CD14-positive monocyte (primary cell): ENCODE results near the gene ELANE. TPM values are rescaled to one million over a fixed set of nuclear protein-coding genes. Genes with fewer than 3 reads are reported as not detected.

ENCODE experiments used
- DNase-seq, 3 donors: peaks; one replicate each; pipeline ENCODE4 v3.0.0-alpha.2; 2011 to 2022
- H2AFZ ChIP-seq: 2 replicates; pipeline ENCODE4 v1.6.0; 2012; ENCODE audit warnings: mild to moderate bottlenecking, low read depth, low read length, inconsistent platforms; ENCODE audit not compliant: insufficient read depth, poor library complexity, severe bottlenecking
- H3K27ac ChIP-seq, 2 donors: 1 replicate in 1 of 2; 2 replicates in 1 of 2; pipeline ENCODE4 v1.5.1; 2012 to 2013; ENCODE audit warnings: low read length in 2 of 2, control low read depth in 1 of 2, inconsistent platforms in 1 of 2, low read depth in 1 of 2, mild to moderate bottlenecking in 1 of 2
- H3K27me3 ChIP-seq, 2 donors: one replicate each; pipeline versions ENCODE4 v1.6.0 to v1.6.1; 2011 to 2013; ENCODE audit warnings: low read length in 2 of 2; ENCODE audit not compliant: control insufficient read depth in 2 of 2, insufficient read depth in 2 of 2
- H3K36me3 ChIP-seq, 2 donors: replicated peaks in 1 of 2; 1 replicate in 1 of 2; 2 replicates in 1 of 2; pipeline versions ENCODE4 v1.5.1 to v1.6.1; 2012 to 2013; ENCODE audit warnings: low read length in 2 of 2, control low read depth in 1 of 2, inconsistent platforms in 1 of 2, mild to moderate bottlenecking in 1 of 2; ENCODE audit not compliant: insufficient read depth in 2 of 2, control insufficient read depth in 1 of 2
- H3K4me1 ChIP-seq, 2 donors: 1 replicate in 1 of 2; 2 replicates in 1 of 2; pipeline versions ENCODE4 v1.5.1 to v1.6.1; 2012 to 2013; ENCODE audit warnings: low read length in 2 of 2, control low read depth in 1 of 2, inconsistent platforms in 1 of 2, mild to moderate bottlenecking in 1 of 2, moderate library complexity in 1 of 2; ENCODE audit not compliant: insufficient read depth in 2 of 2, control insufficient read depth in 1 of 2
- H3K4me2 ChIP-seq: replicated peaks from 2 replicates; pipeline ENCODE3; 2012; ENCODE audit warnings: low read length, moderate library complexity, mild to moderate bottlenecking; ENCODE audit not compliant: poor library complexity, severe bottlenecking; ENCODE audit errors: extremely low read depth
- H3K4me3 ChIP-seq, 3 experiments: fragments of 200-600 bp in 1 of 3; sonication (generic) in 1 of 3; replicated peaks in 1 of 3; 1 replicate in 2 of 3; 2 replicates in 1 of 3; pipeline ENCODE4 v1.5.1; 2011 to 2013; ENCODE audit warnings: low read length in 3 of 3, mild to moderate bottlenecking in 3 of 3, control low read depth in 2 of 3, low read depth in 2 of 3, inconsistent platforms in 1 of 3, moderate library complexity in 1 of 3
- H3K79me2 ChIP-seq: 2 replicates; pipeline ENCODE4 v1.6.0; 2012; ENCODE audit warnings: mild to moderate bottlenecking, control low read depth, inconsistent platforms, low read length, moderate library complexity; ENCODE audit not compliant: insufficient read depth
- H3K9ac ChIP-seq: 2 replicates; pipeline ENCODE4 v1.6.0; 2017; ENCODE audit warnings: low read length, mild to moderate bottlenecking; ENCODE audit not compliant: insufficient read depth, poor library complexity, severe bottlenecking
- H3K9me3 ChIP-seq, 2 donors: replicated peaks in 1 of 2; 1 replicate in 1 of 2; 2 replicates in 1 of 2; pipeline versions ENCODE4 v1.5.1 to v1.6.1; 2012 to 2013; ENCODE audit warnings: low read length in 2 of 2, control low read depth in 1 of 2; ENCODE audit not compliant: control insufficient read depth in 1 of 2, insufficient read depth in 1 of 2
- H4K20me1 ChIP-seq: 2 replicates; pipeline ENCODE4 v1.6.0; 2012; ENCODE audit warnings: mild to moderate bottlenecking, low read length, control low read depth, moderate library complexity; ENCODE audit not compliant: insufficient read depth
- H3K27ac Mint-ChIP-seq, 7 donors: one replicate each; pipeline ENCODE4 v1.8.0; 2020; ENCODE audit warnings: mild to moderate bottlenecking in 7 of 7, mixed read lengths in 7 of 7, moderate library complexity in 6 of 7, inconsistent platforms in 2 of 7
- H3K27me3 Mint-ChIP-seq, 3 donors: one replicate each; pipeline ENCODE4 v1.8.0; 2021 to 2022; ENCODE audit warnings: low read depth in 3 of 3, mild to moderate bottlenecking in 3 of 3, mixed read lengths in 3 of 3, moderate library complexity in 3 of 3, inconsistent platforms in 1 of 3
- H3K36me3 Mint-ChIP-seq, 2 donors: one replicate each; pipeline ENCODE4 v1.8.0; 2020; ENCODE audit warnings: mixed read lengths in 2 of 2, inconsistent platforms in 1 of 2, mild to moderate bottlenecking in 1 of 2
- H3K4me1 Mint-ChIP-seq: one replicate; pipeline ENCODE4 v1.8.0; 2020; ENCODE audit warnings: mild to moderate bottlenecking, mixed read lengths
- H3K4me3 Mint-ChIP-seq, 2 donors: one replicate each; pipeline ENCODE4 v1.8.0; 2020; ENCODE audit warnings: mild to moderate bottlenecking in 2 of 2, mixed read lengths in 2 of 2, moderate library complexity in 1 of 2
- H3K9me3 Mint-ChIP-seq, 7 donors: one replicate each; pipeline ENCODE4 v1.8.0; 2020 to 2022; ENCODE audit warnings: mixed read lengths in 7 of 7, mild to moderate bottlenecking in 6 of 7, moderate library complexity in 6 of 7, inconsistent platforms in 2 of 7
- CTCF ChIP-seq: fragments of 200-600 bp; IDR thresholded peaks from one replicate; pipeline ENCODE4 v1.8.0; 2022; ENCODE audit warnings: antibody characterized with exemption, mild to moderate bottlenecking
- WGBS: methylation state at CpG from one replicate; pipeline ENCODE4 v1.1.5; 2013; ENCODE audit warnings: missing lambda C conversion rate; ENCODE audit not compliant: insufficient coverage; 5-methylcytosine and 5-hydroxymethylcytosine counted together
- intact Hi-C, 2 donors: fragments of 100-400 bp; cut with micrococcal nuclease; formaldehyde crosslinking; loops; one replicate each; pipeline versions ENCODE4 v1.15.0 to v1.15.1; 2023
- polyA plus RNA-seq, 3 donors: library from polyadenylated mRNA; depleted of rRNA in 1 of 3; unstranded in 2 of 3; stranded (reverse) in 1 of 3; fragments of 300-500 nt in 2 of 3; fragments of >200 nt in 1 of 3; fragmentation: Illumina TruSeq in 2 of 3; gene quantifications; 1 replicate in 2 of 3; 2 replicates in 1 of 3; pipeline ENCODE4 v1.2.3, GENCODE V29; 2012 to 2021

The ELANE gene
- polyA plus RNA-seq, 3 donors: 0.61 to 2.0 (median 1.3) TPM

- no peaks in the 10 kb centered on the region for H3K27me3 ChIP-seq
- peaks cover 54 to 55% of the 10 kb centered on the region in 2 donors for H3K36me3 ChIP-seq
- no peak overlapping the region for H3K9ac ChIP-seq
- no peak overlapping the region for H3K27ac ChIP-seq
- intact Hi-C loops: no loop called here
- H3K4me1 ChIP-seq: no peaks in the 10 kb centered on the region
- Mint-ChIP-seq H3K36me3 (peaks cover 38 to 64% of the 10 kb centered on the region in 2 donors), H3K4me1 (peaks cover 1% of the 10 kb centered on the region), H3K4me3 (no peak overlapping the region), H3K27me3 (no peaks in the 10 kb centered on the region), H3K9me3 (peaks cover 0 to 10% (median 0%) of the 10 kb centered on the region in 7 donors), H3K27ac (no peak overlapping the region)
- no peak overlapping the region for H3K4me3 ChIP-seq
- peaks cover 64% of the 10 kb centered on the region for H4K20me1 ChIP-seq
- TF ChIP-seq CTCF: no peak
- no peak for DNase-seq
- 90% methylated on average over 11 of the region's 20 CpGs for WGBS
- H2AFZ ChIP-seq: no peak overlapping the region
- no peak overlapping the region for H3K4me2 ChIP-seq
- no peaks in the 10 kb centered on the region for H3K9me3 ChIP-seq
- H3K79me2 ChIP-seq: peaks cover 49% of the 10 kb centered on the region
Measured at GRCh38 chr19:811506-812048, 40.5 kb upstream of the ELANE start.

- no peak for DNase-seq
- Histone ChIP-seq H3K36me3 (peaks cover 48 to 49% of the 10 kb centered on the region in 2 donors), H3K79me2 (peaks cover 43% of the 10 kb centered on the region), H2AFZ (no peak overlapping the region), H3K4me1 (no peaks in the 10 kb centered on the region), H4K20me1 (peaks cover 58% of the 10 kb centered on the region), H3K4me3 (no peak overlapping the region), H3K27me3 (no peaks in the 10 kb centered on the region), H3K9me3 (no peaks in the 10 kb centered on the region), H3K9ac (no peak overlapping the region), H3K27ac (no peak overlapping the region), H3K4me2 (no peak overlapping the region)
- H3K4me1 Mint-ChIP-seq: peaks cover 1% of the 10 kb centered on the region
- peaks cover 0 to 11% (median 0%) of the 10 kb centered on the region in 7 donors for H3K9me3 Mint-ChIP-seq
- intact Hi-C loops: no loop called here
- no peak overlapping the region for H3K4me3 Mint-ChIP-seq
- 88% methylated on average over 70 of the region's 80 CpGs for WGBS
- H3K27me3 Mint-ChIP-seq: no peaks in the 10 kb centered on the region
- H3K27ac Mint-ChIP-seq: no peak overlapping the region
- TF ChIP-seq CTCF: no peak
- peaks cover 33 to 58% of the 10 kb centered on the region in 2 donors for H3K36me3 Mint-ChIP-seq
Measured at GRCh38 chr19:812049-812746, 39.9 kb upstream of the ELANE start.
